ENCODE measurements around the gene TNRC6B. TPM values are rescaled to one million over a fixed set of nuclear protein-coding genes. Genes with fewer than 3 reads are reported as not detected.

Gene TNRC6B
- total RNA-seq, 1 experiment from 2014 or later, result 50.4 TPM

DNA sequence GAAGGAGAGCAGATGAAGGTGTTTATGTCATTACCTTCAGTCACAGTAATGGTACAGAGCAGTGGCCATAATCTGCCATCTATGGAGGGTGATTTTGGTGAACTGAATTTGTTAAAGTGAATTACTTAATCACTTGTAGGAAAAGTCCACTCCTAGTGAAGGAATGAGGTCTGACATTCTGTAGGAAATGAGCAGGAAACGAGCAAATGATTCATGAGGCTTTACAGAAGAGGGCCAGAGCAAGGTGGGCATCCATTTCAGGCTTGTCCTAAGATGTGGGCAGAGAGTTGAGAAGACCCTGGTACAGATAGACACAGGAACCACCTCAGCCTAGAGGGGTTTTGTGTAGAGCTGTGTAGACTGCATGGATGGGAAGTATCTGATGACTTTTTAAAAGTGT is 186.7 kb downstream of the TNRC6B start:
- CTCF ChIA-PET, result no interaction called here
- TF ChIP-seq, protein P1, sequence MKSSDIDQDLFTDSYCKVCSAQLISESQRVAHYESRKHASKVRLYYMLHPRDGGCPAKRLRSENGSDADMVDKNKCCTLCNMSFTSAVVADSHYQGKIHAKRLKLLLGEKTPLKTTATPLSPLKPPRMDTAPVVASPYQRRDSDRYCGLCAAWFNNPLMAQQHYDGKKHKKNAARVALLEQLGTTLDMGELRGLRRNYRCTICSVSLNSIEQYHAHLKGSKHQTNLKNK (CRISPR knock-in tag; IDR thresholded peaks at IDR 0.05), result no peak
- POLR2A ChIA-PET, result no interaction called here
- Mint-ChIP-seq H3K27ac (peak overlapping the region; percentile 17; the same call in 1 of the 2 replicates), H3K4me3 (no peak overlapping the region), H3K36me3 (peaks cover 90% of the 10 kb centered on the region), H3K9me3 (no peaks in the 10 kb centered on the region), H3K27me3 (ENCODE audit: low read depth) (no peaks in the 10 kb centered on the region), H3K4me1 (no peaks in the 10 kb centered on the region)
- DNase-seq (ENCODE audit: low spot score) (no peak), ATAC-seq (no peak)

DNA sequence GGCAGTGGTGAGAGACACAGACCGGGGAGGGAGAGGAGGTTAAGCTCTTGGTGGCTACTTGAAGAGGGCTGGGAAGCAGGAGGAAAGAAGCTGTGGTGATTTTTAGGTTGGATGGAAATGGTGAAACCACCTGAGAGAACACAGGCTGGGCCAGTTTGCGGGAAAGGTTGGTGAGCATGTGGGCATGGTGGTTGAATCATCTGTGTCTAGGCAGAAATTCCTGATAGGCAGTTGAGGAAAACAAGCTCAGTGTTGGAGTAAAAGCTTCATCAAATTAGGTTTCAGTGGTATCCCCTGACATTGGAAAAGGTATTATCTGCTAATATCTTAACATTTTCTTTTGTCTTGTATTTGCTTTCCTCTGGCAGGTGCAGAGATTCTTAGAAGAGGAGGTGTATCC is 188.3 kb downstream of the TNRC6B start:
- Mint-ChIP-seq H3K4me3 (no peak overlapping the region), H3K4me1 (peaks cover 2% of the 10 kb centered on the region; the same call in 1 of the 2 replicates), H3K36me3 (peaks cover 73% of the 10 kb centered on the region), H3K9me3 (no peaks in the 10 kb centered on the region), H3K27ac (no peak overlapping the region), H3K27me3 (ENCODE audit: low read depth) (no peaks in the 10 kb centered on the region)
- no peak for ATAC-seq
- POLR2A ChIA-PET, result no interaction called here
- CTCF ChIA-PET, result no interaction called here
- DNase-seq (ENCODE audit: low spot score), result no peak
- TF ChIP-seq, protein P2, sequence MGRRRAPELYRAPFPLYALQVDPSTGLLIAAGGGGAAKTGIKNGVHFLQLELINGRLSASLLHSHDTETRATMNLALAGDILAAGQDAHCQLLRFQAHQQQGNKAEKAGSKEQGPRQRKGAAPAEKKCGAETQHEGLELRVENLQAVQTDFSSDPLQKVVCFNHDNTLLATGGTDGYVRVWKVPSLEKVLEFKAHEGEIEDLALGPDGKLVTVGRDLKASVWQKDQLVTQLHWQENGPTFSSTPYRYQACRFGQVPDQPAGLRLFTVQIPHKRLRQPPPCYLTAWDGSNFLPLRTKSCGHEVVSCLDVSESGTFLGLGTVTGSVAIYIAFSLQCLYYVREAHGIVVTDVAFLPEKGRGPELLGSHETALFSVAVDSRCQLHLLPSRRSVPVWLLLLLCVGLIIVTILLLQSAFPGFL (CRISPR knock-in tag; IDR thresholded peaks at IDR 0.05; ENCODE audit: borderline replicate concordance), result no peak
- TF ChIP-seq PRRX2 (CRISPR knock-in tag; IDR thresholded peaks at IDR 0.05) (no peak), GTF2I (CRISPR knock-in tag; conservative IDR thresholded peaks at IDR 0.05) (no peak), ZNF671 (CRISPR knock-in tag; IDR thresholded peaks at IDR 0.05) (no peak), FOXJ3 (CRISPR knock-in tag; IDR thresholded peaks at IDR 0.05; ENCODE audit: borderline replicate concordance) (no peak), ZNF317 (CRISPR knock-in tag; IDR thresholded peaks at IDR 0.05; ENCODE audit: borderline replicate concordance, low read depth) (no peak), ZNF423 (CRISPR knock-in tag; IDR thresholded peaks at IDR 0.05) (no peak), SMAD3 (CRISPR knock-in tag; IDR thresholded peaks at IDR 0.05; ENCODE audit: borderline replicate concordance) (no peak), MYBL2 (CRISPR knock-in tag; IDR thresholded peaks at IDR 0.05) (no peak)
- TF ChIP-seq, protein P3, sequence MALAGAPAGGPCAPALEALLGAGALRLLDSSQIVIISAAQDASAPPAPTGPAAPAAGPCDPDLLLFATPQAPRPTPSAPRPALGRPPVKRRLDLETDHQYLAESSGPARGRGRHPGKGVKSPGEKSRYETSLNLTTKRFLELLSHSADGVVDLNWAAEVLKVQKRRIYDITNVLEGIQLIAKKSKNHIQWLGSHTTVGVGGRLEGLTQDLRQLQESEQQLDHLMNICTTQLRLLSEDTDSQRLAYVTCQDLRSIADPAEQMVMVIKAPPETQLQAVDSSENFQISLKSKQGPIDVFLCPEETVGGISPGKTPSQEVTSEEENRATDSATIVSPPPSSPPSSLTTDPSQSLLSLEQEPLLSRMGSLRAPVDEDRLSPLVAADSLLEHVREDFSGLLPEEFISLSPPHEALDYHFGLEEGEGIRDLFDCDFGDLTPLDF (CRISPR knock-in tag; IDR thresholded peaks at IDR 0.05), result no peak
- TF ChIP-seq, protein P1 (CRISPR knock-in tag; IDR thresholded peaks at IDR 0.05), result no peak
- TF ChIP-seq, protein P4, sequence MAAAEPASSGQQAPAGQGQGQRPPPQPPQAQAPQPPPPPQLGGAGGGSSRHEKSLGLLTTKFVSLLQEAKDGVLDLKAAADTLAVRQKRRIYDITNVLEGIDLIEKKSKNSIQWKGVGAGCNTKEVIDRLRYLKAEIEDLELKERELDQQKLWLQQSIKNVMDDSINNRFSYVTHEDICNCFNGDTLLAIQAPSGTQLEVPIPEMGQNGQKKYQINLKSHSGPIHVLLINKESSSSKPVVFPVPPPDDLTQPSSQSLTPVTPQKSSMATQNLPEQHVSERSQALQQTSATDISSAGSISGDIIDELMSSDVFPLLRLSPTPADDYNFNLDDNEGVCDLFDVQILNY (CRISPR knock-in tag; IDR thresholded peaks at IDR 0.05), result no peak

DNA sequence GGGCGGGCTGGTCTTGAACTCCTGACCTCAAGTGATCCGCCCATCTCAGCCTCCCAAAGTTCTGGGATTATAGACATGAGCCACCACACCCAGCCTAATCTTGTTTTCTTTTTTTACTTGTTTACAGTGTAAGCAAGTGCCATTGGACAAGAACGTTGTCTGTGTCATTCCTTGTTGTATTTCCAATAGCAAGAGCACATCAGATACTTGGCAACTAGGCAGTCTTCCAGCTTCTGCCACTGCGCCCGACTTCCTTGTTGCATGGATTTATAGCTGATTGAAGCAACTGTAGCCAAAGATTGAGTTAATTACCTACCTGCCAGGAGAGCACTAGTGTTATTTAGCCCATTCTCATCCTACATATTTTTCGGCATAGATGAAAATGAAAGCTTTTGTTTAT is 189.6 kb downstream of the TNRC6B start:
- CTCF ChIA-PET, result no interaction called here
- H3K4me3 Mint-ChIP-seq, result no peak overlapping the region
- TF ChIP-seq ZNF138 (CRISPR knock-in tag; conservative IDR thresholded peaks at IDR 0.05) (no peak), ELF4 (CRISPR knock-in tag; IDR thresholded peaks at IDR 0.05; ENCODE audit: low read depth) (no peak), ZNF232 (CRISPR knock-in tag; IDR thresholded peaks at IDR 0.05) (no peak), NR1H2 (CRISPR knock-in tag; IDR thresholded peaks at IDR 0.05) (no peak), OVOL2 (CRISPR knock-in tag; IDR thresholded peaks at IDR 0.05; ENCODE audit: borderline replicate concordance) (no peak), ZNF317 (CRISPR knock-in tag; IDR thresholded peaks at IDR 0.05; ENCODE audit: borderline replicate concordance, low read depth) (no peak), TEAD1 (CRISPR knock-in tag; IDR thresholded peaks at IDR 0.05) (no peak), NFE2L1 (CRISPR knock-in tag; IDR thresholded peaks at IDR 0.05) (no peak)
- TF ChIP-seq, protein P5, sequence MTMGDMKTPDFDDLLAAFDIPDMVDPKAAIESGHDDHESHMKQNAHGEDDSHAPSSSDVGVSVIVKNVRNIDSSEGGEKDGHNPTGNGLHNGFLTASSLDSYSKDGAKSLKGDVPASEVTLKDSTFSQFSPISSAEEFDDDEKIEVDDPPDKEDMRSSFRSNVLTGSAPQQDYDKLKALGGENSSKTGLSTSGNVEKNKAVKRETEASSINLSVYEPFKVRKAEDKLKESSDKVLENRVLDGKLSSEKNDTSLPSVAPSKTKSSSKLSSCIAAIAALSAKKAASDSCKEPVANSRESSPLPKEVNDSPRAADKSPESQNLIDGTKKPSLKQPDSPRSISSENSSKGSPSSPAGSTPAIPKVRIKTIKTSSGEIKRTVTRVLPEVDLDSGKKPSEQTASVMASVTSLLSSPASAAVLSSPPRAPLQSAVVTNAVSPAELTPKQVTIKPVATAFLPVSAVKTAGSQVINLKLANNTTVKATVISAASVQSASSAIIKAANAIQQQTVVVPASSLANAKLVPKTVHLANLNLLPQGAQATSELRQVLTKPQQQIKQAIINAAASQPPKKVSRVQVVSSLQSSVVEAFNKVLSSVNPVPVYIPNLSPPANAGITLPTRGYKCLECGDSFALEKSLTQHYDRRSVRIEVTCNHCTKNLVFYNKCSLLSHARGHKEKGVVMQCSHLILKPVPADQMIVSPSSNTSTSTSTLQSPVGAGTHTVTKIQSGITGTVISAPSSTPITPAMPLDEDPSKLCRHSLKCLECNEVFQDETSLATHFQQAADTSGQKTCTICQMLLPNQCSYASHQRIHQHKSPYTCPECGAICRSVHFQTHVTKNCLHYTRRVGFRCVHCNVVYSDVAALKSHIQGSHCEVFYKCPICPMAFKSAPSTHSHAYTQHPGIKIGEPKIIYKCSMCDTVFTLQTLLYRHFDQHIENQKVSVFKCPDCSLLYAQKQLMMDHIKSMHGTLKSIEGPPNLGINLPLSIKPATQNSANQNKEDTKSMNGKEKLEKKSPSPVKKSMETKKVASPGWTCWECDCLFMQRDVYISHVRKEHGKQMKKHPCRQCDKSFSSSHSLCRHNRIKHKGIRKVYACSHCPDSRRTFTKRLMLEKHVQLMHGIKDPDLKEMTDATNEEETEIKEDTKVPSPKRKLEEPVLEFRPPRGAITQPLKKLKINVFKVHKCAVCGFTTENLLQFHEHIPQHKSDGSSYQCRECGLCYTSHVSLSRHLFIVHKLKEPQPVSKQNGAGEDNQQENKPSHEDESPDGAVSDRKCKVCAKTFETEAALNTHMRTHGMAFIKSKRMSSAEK (CRISPR knock-in tag; IDR thresholded peaks at IDR 0.05; ENCODE audit: borderline replicate concordance), result no peak
- TF ChIP-seq, protein P6, sequence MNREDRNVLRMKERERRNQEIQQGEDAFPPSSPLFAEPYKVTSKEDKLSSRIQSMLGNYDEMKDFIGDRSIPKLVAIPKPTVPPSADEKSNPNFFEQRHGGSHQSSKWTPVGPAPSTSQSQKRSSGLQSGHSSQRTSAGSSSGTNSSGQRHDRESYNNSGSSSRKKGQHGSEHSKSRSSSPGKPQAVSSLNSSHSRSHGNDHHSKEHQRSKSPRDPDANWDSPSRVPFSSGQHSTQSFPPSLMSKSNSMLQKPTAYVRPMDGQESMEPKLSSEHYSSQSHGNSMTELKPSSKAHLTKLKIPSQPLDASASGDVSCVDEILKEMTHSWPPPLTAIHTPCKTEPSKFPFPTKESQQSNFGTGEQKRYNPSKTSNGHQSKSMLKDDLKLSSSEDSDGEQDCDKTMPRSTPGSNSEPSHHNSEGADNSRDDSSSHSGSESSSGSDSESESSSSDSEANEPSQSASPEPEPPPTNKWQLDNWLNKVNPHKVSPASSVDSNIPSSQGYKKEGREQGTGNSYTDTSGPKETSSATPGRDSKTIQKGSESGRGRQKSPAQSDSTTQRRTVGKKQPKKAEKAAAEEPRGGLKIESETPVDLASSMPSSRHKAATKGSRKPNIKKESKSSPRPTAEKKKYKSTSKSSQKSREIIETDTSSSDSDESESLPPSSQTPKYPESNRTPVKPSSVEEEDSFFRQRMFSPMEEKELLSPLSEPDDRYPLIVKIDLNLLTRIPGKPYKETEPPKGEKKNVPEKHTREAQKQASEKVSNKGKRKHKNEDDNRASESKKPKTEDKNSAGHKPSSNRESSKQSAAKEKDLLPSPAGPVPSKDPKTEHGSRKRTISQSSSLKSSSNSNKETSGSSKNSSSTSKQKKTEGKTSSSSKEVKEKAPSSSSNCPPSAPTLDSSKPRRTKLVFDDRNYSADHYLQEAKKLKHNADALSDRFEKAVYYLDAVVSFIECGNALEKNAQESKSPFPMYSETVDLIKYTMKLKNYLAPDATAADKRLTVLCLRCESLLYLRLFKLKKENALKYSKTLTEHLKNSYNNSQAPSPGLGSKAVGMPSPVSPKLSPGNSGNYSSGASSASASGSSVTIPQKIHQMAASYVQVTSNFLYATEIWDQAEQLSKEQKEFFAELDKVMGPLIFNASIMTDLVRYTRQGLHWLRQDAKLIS (CRISPR knock-in tag; IDR thresholded peaks at IDR 0.05; ENCODE audit: borderline replicate concordance), result no peak

More for the DNA sequence above, 189.6 kb downstream of the TNRC6B start:
- DNase-seq (ENCODE audit: low spot score), result no peak
- H3K27ac Mint-ChIP-seq, result no peak overlapping the region; the same call in 1 of the 2 replicates
- no peaks in the 10 kb centered on the region for H3K27me3 Mint-ChIP-seq (ENCODE audit: low read depth)
- H3K9me3 Mint-ChIP-seq, result no peaks in the 10 kb centered on the region
- POLR2A ChIA-PET, result no interaction called here
- no peak for ATAC-seq
- H3K4me1 Mint-ChIP-seq, result peaks cover 8% of the 10 kb centered on the region
- H3K36me3 Mint-ChIP-seq, result peaks cover 61% of the 10 kb centered on the region
